Esophagus (tissue), 2 donors: ENCODE measurements around the gene PARM1. TPM values are rescaled to one million over a fixed set of nuclear protein-coding genes. Genes with fewer than 3 reads are reported as not detected.

Experiments used
- H3K27ac ChIP-seq, 2 donors: one replicate each; pipeline ENCODE4 v1.5.1; 2013; ENCODE audit warnings: low read depth in 2 of 2, mild to moderate bottlenecking in 2 of 2, inconsistent platforms in 1 of 2, low read length in 1 of 2, moderate library complexity in 1 of 2
- H3K27me3 ChIP-seq, 2 donors: one replicate each; pipeline ENCODE4 v1.6.1; 2013; ENCODE audit warnings: low read length in 2 of 2, control low read depth in 1 of 2, mild to moderate bottlenecking in 1 of 2; ENCODE audit not compliant: insufficient read depth in 2 of 2, control insufficient read depth in 1 of 2
- H3K36me3 ChIP-seq, 2 donors: one replicate each; pipeline ENCODE4 v1.6.1; 2013; ENCODE audit warnings: low read length in 1 of 2; ENCODE audit not compliant: control insufficient read depth in 2 of 2, insufficient read depth in 2 of 2
- H3K4me1 ChIP-seq, 2 donors: one replicate each; pipeline ENCODE4 v1.6.1; 2013; ENCODE audit warnings: low read length in 1 of 2; ENCODE audit not compliant: control insufficient read depth in 2 of 2, insufficient read depth in 2 of 2
- H3K4me3 ChIP-seq, 2 donors: one replicate each; pipeline ENCODE4 v1.5.1; 2013; ENCODE audit warnings: low read length in 2 of 2, mild to moderate bottlenecking in 2 of 2, low read depth in 1 of 2, moderate library complexity in 1 of 2
- H3K9me3 ChIP-seq, 2 donors: one replicate each; pipeline ENCODE4 v1.6.1; 2013; ENCODE audit warnings: mild to moderate bottlenecking in 2 of 2, low read depth in 1 of 2, low read length in 1 of 2, moderate library complexity in 1 of 2; ENCODE audit not compliant: control insufficient read depth in 2 of 2, insufficient read depth in 1 of 2
- WGBS, 2 donors: extraction: QIAGEN DNeasy Blood & Tissue Kit; methylation state at CpG; one replicate each; pipeline ENCODE4 v1.1.7; 2013; 5-methylcytosine and 5-hydroxymethylcytosine counted together
- polyA plus RNA-seq, 2 donors: library from polyadenylated mRNA; stranded (reverse); fragments of 200-250 nt; gene quantifications; one replicate each; pipeline ENCODE4 v1.2.3, GENCODE V29; 2013
- donor health status: healthy with polysubstance abuse.
- donor health status: Bipolar disorder and iron deficiency.

The PARM1 gene
- polyA plus RNA-seq, 2 donors = 0.51 to 1.8 TPM

- Histone ChIP-seq H3K4me3 (no peak overlapping the region), H3K36me3 (no peaks in the 10 kb centered on the region), H3K9me3 (no peaks in the 10 kb centered on the region), H3K4me1 (no peaks in the 10 kb centered on the region), H3K27me3 (no peaks in the 10 kb centered on the region), H3K27ac (no peak overlapping the region)
- 55 to 61% methylated on average over 4 of the region's 4 CpGs for whole genome bisulfite sequencing, 2 donors
Measured at GRCh38 chr4:75071317-75071716, 138.4 kb downstream of the PARM1 start.

DNA sequence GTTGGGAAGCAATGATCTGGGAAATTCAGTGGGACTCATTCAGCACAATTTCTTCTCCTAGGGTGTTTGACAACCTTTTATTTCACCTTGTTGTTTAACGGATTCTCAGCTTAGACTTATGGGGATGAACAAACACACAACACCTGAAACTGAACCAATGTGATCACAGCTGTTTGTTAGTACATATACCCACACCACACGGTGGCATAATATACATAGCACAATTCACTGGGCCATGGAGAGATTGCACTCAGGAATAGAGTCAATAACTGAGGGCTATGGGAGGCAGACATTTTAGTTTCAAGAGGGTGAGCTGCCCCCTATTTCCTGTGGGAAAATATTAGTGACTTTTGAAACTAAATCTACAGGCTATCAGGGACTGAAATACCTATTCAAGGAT, 148.0 kb downstream of the PARM1 start:
- Histone ChIP-seq H3K4me1 (no peaks in the 10 kb centered on the region), H3K36me3 (no peaks in the 10 kb centered on the region), H3K27ac (no peak overlapping the region), H3K9me3 (peaks cover 0 to 4% of the 10 kb centered on the region in 2 donors), H3K4me3 (no peak overlapping the region), H3K27me3 (no peaks in the 10 kb centered on the region)
- WGBS, 2 donors = 83 to 86% methylated on average over 2 of the region's 2 CpGs

GRCh38 chr4:75081561-75081960, 148.6 kb downstream of the PARM1 start:
- Histone ChIP-seq H3K36me3 (no peaks in the 10 kb centered on the region), H3K9me3 (peaks cover 0 to 4% of the 10 kb centered on the region in 2 donors), H3K4me3 (no peak overlapping the region), H3K27me3 (no peaks in the 10 kb centered on the region), H3K27ac (no peak overlapping the region), H3K4me1 (no peaks in the 10 kb centered on the region)
- WGBS, 2 donors = 64 to 74% methylated on average over 1 of the region's 1 CpG

GRCh38 chr4:75087416-75087815, 154.5 kb downstream of the PARM1 start:
- WGBS, 2 donors = 80 to 97% methylated on average over 1 of the region's 1 CpG
- Histone ChIP-seq H3K9me3 (no peaks in the 10 kb centered on the region), H3K4me1 (no peaks in the 10 kb centered on the region)

DNA sequence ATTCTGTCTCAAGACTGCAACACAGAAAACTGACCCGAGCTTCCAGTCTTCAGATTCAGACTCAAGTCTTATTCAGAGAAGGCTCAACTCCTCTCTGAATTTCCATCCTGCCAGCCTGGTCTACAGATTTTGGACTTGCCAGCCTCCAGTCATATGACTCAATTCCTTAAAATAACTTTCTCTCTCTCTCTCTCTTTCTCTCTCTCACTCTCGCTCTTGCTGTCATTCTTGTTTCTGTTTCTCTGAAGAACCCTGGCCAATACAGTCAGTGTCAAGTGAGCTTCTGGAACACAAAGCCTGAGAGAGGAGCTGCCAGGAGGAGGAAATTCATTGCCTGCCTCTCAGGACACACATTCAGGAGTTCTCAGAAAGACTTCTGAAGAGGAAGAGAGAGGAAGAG, 154.9 kb downstream of the PARM1 start:
- Histone ChIP-seq H3K36me3 (no peaks in the 10 kb centered on the region), H3K9me3 (no peaks in the 10 kb centered on the region), H3K4me1 (no peaks in the 10 kb centered on the region), H3K27ac (no peak overlapping the region), H3K27me3 (no peaks in the 10 kb centered on the region), H3K4me3 (no peak overlapping the region)
- 69 to 80% methylated on average over 2 of the region's 2 CpGs for WGBS, 2 donors

More at GRCh38 chr4:75087416-75087815, 154.5 kb downstream of the PARM1 start:
- H3K27me3 ChIP-seq = no peaks in the 10 kb centered on the region
- no peaks in the 10 kb centered on the region for H3K36me3 ChIP-seq
- no peak overlapping the region for H3K4me3 ChIP-seq
- H3K27ac ChIP-seq = no peak overlapping the region

DNA sequence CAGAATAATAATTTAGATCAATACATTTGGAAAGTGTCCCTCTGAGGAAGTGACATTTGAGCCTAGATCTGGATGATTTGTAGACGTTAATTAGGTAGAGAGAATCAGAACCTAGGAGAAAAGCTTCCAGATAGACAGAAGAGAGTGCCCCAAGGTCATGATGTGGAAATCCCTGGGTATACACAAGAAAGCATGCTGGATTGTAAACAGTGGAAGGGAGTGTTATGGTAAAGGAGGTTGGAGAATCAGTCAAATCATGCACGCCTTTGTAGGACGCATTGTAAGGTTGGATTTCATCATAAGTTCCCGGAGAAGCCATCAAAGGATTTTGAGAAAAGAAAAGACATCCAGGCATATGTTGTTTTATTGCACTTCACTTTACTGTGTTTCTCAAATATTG, 156.3 kb downstream of the PARM1 start:
- WGBS, 2 donors = 77 to 78% methylated on average over 4 of the region's 4 CpGs

DNA sequence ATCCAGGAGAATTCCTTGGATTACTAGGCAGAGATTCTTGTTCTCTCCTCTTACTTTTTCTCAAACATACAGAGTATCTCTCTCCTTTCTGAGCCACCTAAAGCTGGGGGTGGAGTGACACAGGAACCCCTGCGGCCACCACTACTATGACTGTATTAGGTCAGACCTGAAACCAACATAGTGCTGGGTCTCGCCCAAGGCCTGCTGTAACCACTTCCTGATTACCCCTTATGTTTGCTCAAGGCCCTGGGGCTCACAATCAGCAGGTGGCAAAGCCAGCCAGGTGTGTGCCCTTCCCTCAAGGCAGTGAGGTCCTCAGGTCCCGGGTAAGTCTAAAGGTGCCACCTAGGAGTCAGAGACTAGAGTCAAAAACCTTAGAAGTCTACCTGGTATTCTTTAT, 166.4 kb downstream of the PARM1 start:
- Histone ChIP-seq H3K9me3 (peaks cover 0 to 5% of the 10 kb centered on the region in 2 donors), H3K27ac (no peak overlapping the region), H3K4me3 (no peak overlapping the region), H3K27me3 (no peaks in the 10 kb centered on the region), H3K4me1 (no peaks in the 10 kb centered on the region), H3K36me3 (no peaks in the 10 kb centered on the region)
- WGBS, 2 donors = 66 to 89% methylated on average over 3 of the region's 3 CpGs

More for the DNA sequence above, 156.3 kb downstream of the PARM1 start:
- Histone ChIP-seq H3K36me3 (no peaks in the 10 kb centered on the region), H3K27me3 (no peaks in the 10 kb centered on the region), H3K4me1 (no peaks in the 10 kb centered on the region), H3K9me3 (no peaks in the 10 kb centered on the region), H3K27ac (no peak overlapping the region), H3K4me3 (no peak overlapping the region)

Other genes with a start within 250 kb of the PARM1 start
- 1 to 10 TPM; 4.1 to 4.2 TPM for gene BTC, start 138.6 kb upstream of the PARM1 start, polyA plus RNA-seq